IMR-90 (cell line): ENCODE data around the gene APLF. TPM values are rescaled to one million over a fixed set of nuclear protein-coding genes. Genes with fewer than 3 reads are reported as not detected.

ENCODE experiments used
- ATAC-seq: fragments of 200-7000 bp; cut with Tn5 transposase; 2 replicates; pipeline ENCODE4 v1.9.1; 2020; ENCODE audit warnings: low read depth, mild to moderate bottlenecking, moderate library complexity
- BruUV-seq: library from RNA; stranded (reverse); fragments of 400-500 nt; replicated peaks from 2 replicates; lab custom pipeline; 2021; lab: Mats Ljungman, UMichigan
- CTCF ChIA-PET: fragments of 300-600 bp; formaldehyde crosslinking; extraction: SDS; loops from one replicate; lab custom pipeline; 2021; ENCODE audit warnings: antibody characterized with exemption; lab: Yijun Ruan, JAX
- POLR2A ChIA-PET: fragments of 300-600 bp; sonication (Branson Sonifier 250); formaldehyde crosslinking; loops from one replicate; lab custom pipeline; 2022; ENCODE audit warnings: antibody characterized with exemption; ENCODE audit not compliant: unreplicated experiment; lab: Charles Lee
- DNase-seq: peaks from one replicate; pipeline ENCODE4 v3.0.0; 2013
- H2AFZ ChIP-seq: replicated peaks from 2 replicates; pipeline ENCODE3; 2013; ENCODE audit warnings: low read length, mild to moderate bottlenecking; ENCODE audit not compliant: poor library complexity
- H2AK5ac ChIP-seq: 2 replicates; pipeline ENCODE4 v1.6.1; 2013; ENCODE audit warnings: low read depth, low read length, inconsistent platforms
- H2AK9ac ChIP-seq: replicated peaks from 2 replicates; pipeline ENCODE3; 2013; ENCODE audit warnings: mild to moderate bottlenecking, low read depth, low read length, moderate library complexity; ENCODE audit not compliant: poor library complexity
- H2BK120ac ChIP-seq: 2 replicates; pipeline ENCODE4 v1.6.1; 2013; ENCODE audit warnings: low read depth, low read length, inconsistent platforms
- H2BK15ac ChIP-seq: 3 replicates; pipeline ENCODE4 v1.6.1; 2013; ENCODE audit warnings: low read depth, low read length, inconsistent platforms
- H2BK20ac ChIP-seq: 2 replicates; pipeline ENCODE4 v1.6.1; 2013; ENCODE audit warnings: low read depth, mild to moderate bottlenecking, inconsistent platforms, low read length, moderate library complexity
- H2BK5ac ChIP-seq: 2 replicates; pipeline ENCODE4 v1.6.1; 2013; ENCODE audit warnings: mild to moderate bottlenecking, low read depth, low read length, inconsistent platforms; ENCODE audit not compliant: poor library complexity, severe bottlenecking
- H3K14ac ChIP-seq: replicated peaks from 2 replicates; pipeline ENCODE4 v1.6.1; 2013; ENCODE audit warnings: low read depth, low read length, inconsistent platforms
- H3K18ac ChIP-seq: 2 replicates; pipeline ENCODE4 v1.6.1; 2013; ENCODE audit warnings: low read depth, low read length, control low read depth
- H3K23ac ChIP-seq: 2 replicates; pipeline ENCODE4 v1.6.1; 2013; ENCODE audit warnings: low read depth, low read length, inconsistent platforms
- H3K27ac ChIP-seq: 2 replicates; pipeline ENCODE4 v1.5.1; 2013; ENCODE audit warnings: mild to moderate bottlenecking, control low read depth, low read length; ENCODE audit not compliant: insufficient read depth
- H3K27me3 ChIP-seq: 2 replicates; pipeline ENCODE4 v1.6.1; 2013; ENCODE audit warnings: low read length; ENCODE audit not compliant: control insufficient read depth, insufficient read depth
- H3K36me3 ChIP-seq: 2 replicates; pipeline ENCODE4 v1.6.1; 2013; ENCODE audit warnings: low read length, mixed read lengths; ENCODE audit not compliant: control insufficient read depth, insufficient read depth
- H3K4ac ChIP-seq: 2 replicates; pipeline ENCODE4 v1.6.1; 2013; ENCODE audit warnings: low read depth, low read length, inconsistent platforms
- H3K4me1 ChIP-seq: 2 replicates; pipeline ENCODE4 v1.6.1; 2013; ENCODE audit warnings: low read length, mixed read lengths; ENCODE audit not compliant: control insufficient read depth, insufficient read depth
- H3K4me2 ChIP-seq: 2 replicates; pipeline ENCODE4 v1.6.1; 2013; ENCODE audit warnings: low read depth, mild to moderate bottlenecking, control low read depth, low read length, moderate library complexity
- H3K4me3 ChIP-seq: 2 replicates; pipeline ENCODE4 v1.5.1; 2013; ENCODE audit warnings: low read depth, mild to moderate bottlenecking, control low read depth, low read length, moderate library complexity; ENCODE audit not compliant: insufficient read depth
- H3K56ac ChIP-seq: 2 replicates; pipeline ENCODE4 v1.6.1; 2013; ENCODE audit warnings: low read length, inconsistent platforms; ENCODE audit not compliant: insufficient read depth; ENCODE audit errors: extremely low read depth
- H3K79me1 ChIP-seq, 2 experiments: 2 replicates each; pipeline ENCODE4 v1.6.1; 2013; ENCODE audit warnings: low read length in 2 of 2, inconsistent platforms in 1 of 2, low read depth in 1 of 2
- H3K9ac ChIP-seq: 2 replicates; pipeline ENCODE4 v1.6.1; 2013; ENCODE audit warnings: low read depth, low read length, control low read depth
- H3K9me1 ChIP-seq: 2 replicates; pipeline ENCODE4 v1.6.1; 2013; ENCODE audit warnings: low read length, inconsistent platforms; ENCODE audit not compliant: insufficient read depth
- H3K9me3 ChIP-seq: 2 replicates; pipeline ENCODE4 v1.6.1; 2013; ENCODE audit warnings: low read length; ENCODE audit not compliant: control insufficient read depth, insufficient read depth
- H4K20me1 ChIP-seq: 2 replicates; pipeline ENCODE4 v1.6.1; 2013; ENCODE audit warnings: low read length, inconsistent platforms; ENCODE audit not compliant: insufficient read depth
- H4K5ac ChIP-seq: 2 replicates; pipeline ENCODE4 v1.6.1; 2013; ENCODE audit warnings: mild to moderate bottlenecking, low read depth, low read length, control low read depth
- H4K8ac ChIP-seq, 2 experiments: 2 replicates each; pipeline ENCODE4 v1.6.1; 2013; ENCODE audit warnings: low read depth in 2 of 2, low read length in 2 of 2, control low read depth in 1 of 2, inconsistent platforms in 1 of 2
- H4K91ac ChIP-seq: 2 replicates; pipeline ENCODE4 v1.6.1; 2013; ENCODE audit warnings: low read depth, low read length, inconsistent platforms; ENCODE audit not compliant: insufficient read depth
- BHLHE40 ChIP-seq: fragments of 150-350 bp; IDR thresholded peaks from 2 replicates; pipeline ENCODE4 v1.6.1; 2016; ENCODE audit warnings: mild to moderate bottlenecking, low read depth, low read length
- CEBPB ChIP-seq: IDR thresholded peaks from 2 replicates; pipeline ENCODE4 v1.6.1; 2012; ENCODE audit warnings: low read depth, low read length, improper control_type of control experiment
- CHD1 ChIP-seq: IDR thresholded peaks from 2 replicates; pipeline ENCODE4 v1.6.1; 2012; ENCODE audit warnings: low read depth, low read length, improper control_type of control experiment
- ELK1 ChIP-seq: fragments of 150-350 bp; IDR thresholded peaks from 2 replicates; pipeline ENCODE4 v1.6.1; 2016; ENCODE audit warnings: low read depth, mild to moderate bottlenecking, low read length, moderate library complexity, borderline replicate concordance
- FOS ChIP-seq: fragments of 150-350 bp; IDR thresholded peaks from 2 replicates; pipeline ENCODE4 v1.6.1; 2016; ENCODE audit warnings: low read depth, low read length
- MAFK ChIP-seq: IDR thresholded peaks from 2 replicates; pipeline ENCODE4 v1.6.1; 2012; ENCODE audit warnings: low read depth, low read length, improper control_type of control experiment
- MXI1 ChIP-seq: IDR thresholded peaks from 2 replicates; pipeline ENCODE4 v1.6.1; 2012; ENCODE audit warnings: low read depth, mild to moderate bottlenecking, low read length, moderate library complexity, borderline replicate concordance
- POLR2A ChIP-seq: IDR thresholded peaks from 2 replicates; pipeline ENCODE4 v1.6.1; 2012; ENCODE audit warnings: mild to moderate bottlenecking, low read depth, low read length
- RCOR1 ChIP-seq: IDR thresholded peaks from 2 replicates; pipeline ENCODE4 v1.6.1; 2012; ENCODE audit warnings: mild to moderate bottlenecking, low read length, improper control_type of control experiment; ENCODE audit not compliant: insufficient replicate concordance
- RFX5 ChIP-seq: IDR thresholded peaks from 2 replicates; pipeline ENCODE4 v1.8.0; 2012; ENCODE audit warnings: low read depth, mild to moderate bottlenecking, low read length, moderate library complexity
- SMC3 ChIP-seq: fragments of 150-350 bp; IDR thresholded peaks from 2 replicates; pipeline ENCODE4 v1.6.1; 2016; ENCODE audit warnings: low read depth, mild to moderate bottlenecking, antibody characterized with exemption, low read length, moderate library complexity
- WGBS, 2 experiments: methylation state at CpG; one replicate each; pipeline versions ENCODE4 v1.1.5 to v1.1.7; 2013; ENCODE audit warnings: missing lambda C conversion rate in 2 of 2; ENCODE audit not compliant: insufficient read length in 1 of 2; ENCODE audit errors: extremely low coverage in 2 of 2; 5-methylcytosine and 5-hydroxymethylcytosine counted together
- dilution Hi-C: fragments of 300-500 bp; cut with HindIII; formaldehyde crosslinking; loops from one replicate; pipeline ENCODE4 v1.14.3; 2018; ENCODE audit warnings: low sequenced_read_pairs; ENCODE audit not compliant: unreplicated experiment
- in situ Hi-C: fragments of 300-500 bp; cut with MboI; formaldehyde crosslinking; loops from 3 replicates; pipeline ENCODE4 v1.14.3; 2019; ENCODE audit warnings: low sequenced_read_pairs, inconsistent platforms, mixed read lengths
- intact Hi-C: fragments of 100-400 bp; cut with micrococcal nuclease; formaldehyde crosslinking; loops from 2 replicates; pipeline ENCODE4 v1.10.0; 2022
- polyA plus RNA-seq, 3 experiments: library from polyadenylated mRNA; depleted of rRNA; stranded (reverse); fragments of >200 nt; gene quantifications; 2 replicates each; pipeline ENCODE4 v1.2.3, GENCODE V29; 2012; ENCODE audit warnings: low replicate concordance in 1 of 3
- total RNA-seq: library from RNA; depleted of rRNA; stranded (reverse); fragments of >200 nt; gene quantifications from 2 replicates; pipeline ENCODE4 v1.2.3, GENCODE V29; 2012

APLF gene
- total and polyA plus RNA-seq, 2 of the 4 experiments (the other 2 are of a cell fraction), result 1.5 to 2.3 TPM

DNA sequence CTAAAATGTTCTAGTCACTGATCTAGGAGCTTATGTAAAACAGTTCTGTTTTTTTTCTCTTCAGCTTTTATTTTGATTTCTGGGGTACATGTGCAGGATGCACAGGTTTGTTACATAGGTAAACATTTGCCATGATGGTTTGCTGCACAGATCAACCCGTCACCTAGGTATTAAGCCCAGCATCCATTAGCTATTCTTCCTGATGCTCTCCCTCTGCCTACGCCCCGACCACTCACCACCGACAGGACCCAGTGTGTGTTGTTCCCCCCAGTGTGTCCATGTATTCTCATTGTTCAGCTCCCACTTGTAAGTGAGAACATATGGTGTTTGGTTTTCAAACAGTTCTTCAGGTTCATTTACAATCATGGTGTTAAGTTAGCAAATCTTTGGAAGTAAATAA, 91.2 kb downstream of the APLF start:
- no peak overlapping the region for H2AK5ac ChIP-seq
- in situ Hi-C loops, result no loop called here

More for the DNA sequence above, 91.2 kb downstream of the APLF start:
- Histone ChIP-seq H3K23ac (no peak overlapping the region), H3K9me3 (no peaks in the 10 kb centered on the region), H3K79me1 (no peaks in the 10 kb centered on the region), H3K4me2 (no peak overlapping the region), H3K56ac (no peak overlapping the region), H3K27ac (no peak overlapping the region), H3K27me3 (no peaks in the 10 kb centered on the region), H3K4me3 (no peak overlapping the region), H2AK9ac (no peak overlapping the region), H4K5ac (no peak overlapping the region), H3K4me1 (no peaks in the 10 kb centered on the region), H4K8ac (no peak overlapping the region), H2BK15ac (no peak overlapping the region), H2BK120ac (no peak overlapping the region), H3K9me1 (no peaks in the 10 kb centered on the region), H4K91ac (no peak overlapping the region), H3K14ac (no peak overlapping the region), H2BK20ac (no peak overlapping the region), H3K9ac (no peak overlapping the region), H4K20me1 (no peaks in the 10 kb centered on the region), H2BK5ac (no peak overlapping the region), H3K36me3 (no peaks in the 10 kb centered on the region), H3K18ac (no peak overlapping the region), H3K4ac (no peak overlapping the region), H2AFZ (no peak overlapping the region)
- BruUV-seq, result no TSS peak
- TF ChIP-seq RCOR1 (no peak), ELK1 (no peak), MXI1 (no peak), RFX5 (no peak), BHLHE40 (no peak), MAFK (no peak), CEBPB (no peak), FOS (no peak), POLR2A (no peak), CHD1 (no peak), SMC3 (no peak)
- DNase-seq, result no peak
- POLR2A ChIA-PET, result no interaction called here
- intact Hi-C loops (no loop called here), dilution Hi-C loops (no loop called here)
- ATAC-seq, result no peak
- WGBS, 2 experiments, result no CpG with 5 or more reads among the region's 4 CpGs
- CTCF ChIA-PET, result interaction anchor here (0.6 kb wide), 1 partner anchor 22 kb away, joined by 3 read pairs; no protein-coding TSS in a partner anchor
